Stimulated activated CD8-positive, alpha-beta memory T cell treated with anti-CD3 and anti-CD28 coated beads, Interleukin-7, amount 100 ng/mL, for 48 hours (primary cell): ENCODE results near the gene CAPZA1.

Experiments
- DNase-seq, 2 donors: peaks; one replicate each; pipeline ENCODE4 v3.0.0-alpha.2; 2020; ENCODE audit warnings: low read depth in 1 of 2; ENCODE audit errors: extremely low read depth in 1 of 2

The CAPZA1 gene

GRCh38 chr1:112699425-112700144 lies 80.0 kb downstream of the CAPZA1 start:
- no peak for DNase-seq

GRCh38 chr1:112700290-112701226 lies 80.9 kb downstream of the CAPZA1 start:
- DNase-seq, result peak; percentile 52 to 58

GRCh38 chr1:112701227-112702066 lies 81.8 kb downstream of the CAPZA1 start:
- no peak for DNase-seq

- no peak for DNase-seq
These were observed 82.4 kb downstream of the CAPZA1 start for GRCh38 chr1:112702067-112702395.

GRCh38 chr1:112702420-112703261 lies 83.0 kb downstream of the CAPZA1 start:
- no peak for DNase-seq

GRCh38 chr1:112703706-112704105 lies 84.1 kb downstream of the CAPZA1 start:
- DNase-seq, result no peak

GRCh38 chr1:112704391-112704933 lies 84.8 kb downstream of the CAPZA1 start:
- DNase-seq, result no peak

- DNase-seq, result no peak
These were observed 85.4 kb downstream of the CAPZA1 start for GRCh38 chr1:112704934-112705627.

GRCh38 chr1:112706505-112707220 lies 87.0 kb downstream of the CAPZA1 start, which contains the start of gene RHOC:
RHOC (minus strand) TSS chr1:112707127; CDS start chr1:112703799, 3,328 bp downstream.
- peak in 1 of 2 donors; percentile 26 for DNase-seq

- DNase-seq, result peak; percentile 27 to 53
These were observed 87.8 kb downstream of the CAPZA1 start for GRCh38 chr1:112707221-112708001.

GRCh38 chr1:112708002-112708448 lies 88.4 kb downstream of the CAPZA1 start:
- no peak for DNase-seq

GRCh38 chr1:112708489-112708888 lies 88.9 kb downstream of the CAPZA1 start:
- no peak for DNase-seq

- no peak for DNase-seq
These were observed 90.5 kb downstream of the CAPZA1 start for GRCh38 chr1:112710159-112710558.

- DNase-seq, result no peak
These were observed 91.0 kb downstream of the CAPZA1 start for GRCh38 chr1:112710586-112710985.

GRCh38 chr1:112711041-112711440 lies 91.4 kb downstream of the CAPZA1 start:
- no peak for DNase-seq

GRCh38 chr1:112711670-112712069 lies 92.0 kb downstream of the CAPZA1 start:
- DNase-seq, result no peak

- DNase-seq, result no peak
These were observed 92.6 kb downstream of the CAPZA1 start for GRCh38 chr1:112712191-112712590.

GRCh38 chr1:112712701-112713128 lies 93.1 kb downstream of the CAPZA1 start:
- DNase-seq, result no peak
